Ishikawa (cell line): ENCODE results near the gene RBM19.

ENCODE experiments used
- CEBPB ChIP-seq: IDR thresholded peaks from 2 replicates; pipeline ENCODE4 v1.6.1; 2012
- CREB1 ChIP-seq: IDR thresholded peaks from 2 replicates; pipeline ENCODE4 v1.6.1; 2012; ENCODE audit warnings: low read depth
- EGR1 ChIP-seq: IDR thresholded peaks from 2 replicates; pipeline ENCODE4 v1.6.1; 2012
- EP300 ChIP-seq: IDR thresholded peaks from 2 replicates; pipeline ENCODE4 v1.6.1; 2012; ENCODE audit warnings: borderline replicate concordance
- FOXM1 ChIP-seq: IDR thresholded peaks from 2 replicates; pipeline ENCODE4 v1.6.1; 2012; ENCODE audit warnings: low read depth, borderline replicate concordance
- NFIC ChIP-seq: IDR thresholded peaks from 2 replicates; pipeline ENCODE4 v1.6.1; 2012
- RAD21 ChIP-seq: IDR thresholded peaks from 2 replicates; pipeline ENCODE4 v1.6.1; 2012; ENCODE audit warnings: low read depth
- TAF1 ChIP-seq: IDR thresholded peaks from 2 replicates; pipeline ENCODE4 v1.6.1; 2012; ENCODE audit warnings: low read depth, mild to moderate bottlenecking
- TCF12 ChIP-seq: IDR thresholded peaks from 2 replicates; pipeline ENCODE4 v1.6.1; 2012; ENCODE audit warnings: low read depth
- TEAD4 ChIP-seq: IDR thresholded peaks from 2 replicates; pipeline ENCODE4 v1.6.1; 2012
- YY1 ChIP-seq: IDR thresholded peaks from 2 replicates; pipeline ENCODE4 v1.6.1; 2012; ENCODE audit warnings: low read depth
- ZBTB7A ChIP-seq: IDR thresholded peaks from 2 replicates; pipeline ENCODE4 v1.6.1; 2012; ENCODE audit warnings: low read depth
- TF ChIP-seq, protein P1 (sequence below): IDR thresholded peaks from 2 replicates; pipeline ENCODE4 v1.6.1; 2012
- TF ChIP-seq, protein P2 (sequence below): IDR thresholded peaks from 2 replicates; pipeline ENCODE4 v1.6.1; 2012
- TF ChIP-seq, protein P3 (sequence below): IDR thresholded peaks from 2 replicates; pipeline ENCODE4 v1.6.1; 2012; ENCODE audit warnings: low read depth, mild to moderate bottlenecking

The RBM19 gene

DNA sequence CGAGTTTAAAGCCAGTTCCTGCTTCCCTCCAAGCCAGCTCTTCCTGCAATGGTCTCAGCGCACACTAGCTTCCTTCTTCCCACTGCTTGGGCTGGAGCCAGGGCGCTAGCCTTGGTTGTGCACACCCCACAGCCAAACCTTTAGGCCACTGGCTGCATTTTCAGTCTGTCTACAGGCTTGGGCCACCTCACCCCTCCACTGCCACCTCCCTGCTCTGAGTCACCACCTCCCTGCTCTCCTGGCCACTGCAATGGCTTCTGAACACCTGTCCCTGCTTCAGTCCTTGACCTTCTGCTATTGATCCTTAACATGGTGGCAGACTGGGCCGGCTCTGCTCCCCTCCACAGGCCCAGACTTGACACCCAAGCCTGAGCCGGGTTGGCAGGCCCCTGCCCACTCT, 151.1 kb downstream of the RBM19 start:
- no peak for TF ChIP-seq ZBTB7A
- TF ChIP-seq CEBPB = no peak
- TF ChIP-seq CREB1 = no peak
- TF ChIP-seq TCF12 = no peak
- no peak for TF ChIP-seq TEAD4
- TF ChIP-seq RAD21 = no peak
- no peak for TF ChIP-seq EGR1
- TF ChIP-seq, protein P1, sequence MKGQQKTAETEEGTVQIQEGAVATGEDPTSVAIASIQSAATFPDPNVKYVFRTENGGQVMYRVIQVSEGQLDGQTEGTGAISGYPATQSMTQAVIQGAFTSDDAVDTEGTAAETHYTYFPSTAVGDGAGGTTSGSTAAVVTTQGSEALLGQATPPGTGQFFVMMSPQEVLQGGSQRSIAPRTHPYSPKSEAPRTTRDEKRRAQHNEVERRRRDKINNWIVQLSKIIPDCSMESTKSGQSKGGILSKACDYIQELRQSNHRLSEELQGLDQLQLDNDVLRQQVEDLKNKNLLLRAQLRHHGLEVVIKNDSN = no peak
- TF ChIP-seq NFIC = no peak
- TF ChIP-seq, protein P2, sequence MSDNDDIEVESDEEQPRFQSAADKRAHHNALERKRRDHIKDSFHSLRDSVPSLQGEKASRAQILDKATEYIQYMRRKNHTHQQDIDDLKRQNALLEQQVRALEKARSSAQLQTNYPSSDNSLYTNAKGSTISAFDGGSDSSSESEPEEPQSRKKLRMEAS = no peak
- TF ChIP-seq FOXM1 = no peak
- TF ChIP-seq TAF1 = no peak
- TF ChIP-seq, protein P3, sequence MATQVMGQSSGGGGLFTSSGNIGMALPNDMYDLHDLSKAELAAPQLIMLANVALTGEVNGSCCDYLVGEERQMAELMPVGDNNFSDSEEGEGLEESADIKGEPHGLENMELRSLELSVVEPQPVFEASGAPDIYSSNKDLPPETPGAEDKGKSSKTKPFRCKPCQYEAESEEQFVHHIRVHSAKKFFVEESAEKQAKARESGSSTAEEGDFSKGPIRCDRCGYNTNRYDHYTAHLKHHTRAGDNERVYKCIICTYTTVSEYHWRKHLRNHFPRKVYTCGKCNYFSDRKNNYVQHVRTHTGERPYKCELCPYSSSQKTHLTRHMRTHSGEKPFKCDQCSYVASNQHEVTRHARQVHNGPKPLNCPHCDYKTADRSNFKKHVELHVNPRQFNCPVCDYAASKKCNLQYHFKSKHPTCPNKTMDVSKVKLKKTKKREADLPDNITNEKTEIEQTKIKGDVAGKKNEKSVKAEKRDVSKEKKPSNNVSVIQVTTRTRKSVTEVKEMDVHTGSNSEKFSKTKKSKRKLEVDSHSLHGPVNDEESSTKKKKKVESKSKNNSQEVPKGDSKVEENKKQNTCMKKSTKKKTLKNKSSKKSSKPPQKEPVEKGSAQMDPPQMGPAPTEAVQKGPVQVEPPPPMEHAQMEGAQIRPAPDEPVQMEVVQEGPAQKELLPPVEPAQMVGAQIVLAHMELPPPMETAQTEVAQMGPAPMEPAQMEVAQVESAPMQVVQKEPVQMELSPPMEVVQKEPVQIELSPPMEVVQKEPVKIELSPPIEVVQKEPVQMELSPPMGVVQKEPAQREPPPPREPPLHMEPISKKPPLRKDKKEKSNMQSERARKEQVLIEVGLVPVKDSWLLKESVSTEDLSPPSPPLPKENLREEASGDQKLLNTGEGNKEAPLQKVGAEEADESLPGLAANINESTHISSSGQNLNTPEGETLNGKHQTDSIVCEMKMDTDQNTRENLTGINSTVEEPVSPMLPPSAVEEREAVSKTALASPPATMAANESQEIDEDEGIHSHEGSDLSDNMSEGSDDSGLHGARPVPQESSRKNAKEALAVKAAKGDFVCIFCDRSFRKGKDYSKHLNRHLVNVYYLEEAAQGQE = no peak
- TF ChIP-seq EP300 = no peak
- no peak for TF ChIP-seq YY1

DNA sequence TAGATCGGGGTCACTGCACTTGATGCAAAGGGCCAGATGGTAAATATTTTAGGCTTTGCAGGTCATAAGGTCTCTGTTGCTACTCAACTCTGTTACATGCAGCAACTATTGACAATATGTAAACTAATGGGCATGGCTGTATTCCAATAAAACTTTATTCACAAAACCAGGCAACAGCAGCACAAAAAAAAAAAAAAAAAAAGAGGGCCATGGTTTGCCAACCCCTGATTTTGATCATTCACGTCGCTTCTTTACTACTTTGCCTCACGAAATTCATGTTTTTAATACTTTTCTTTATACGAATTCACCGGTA, 152.9 kb downstream of the RBM19 start:
- no peak for TF ChIP-seq CEBPB
- no peak for TF ChIP-seq ZBTB7A
- TF ChIP-seq TEAD4 = no peak
- TF ChIP-seq EGR1 = no peak
- TF ChIP-seq YY1 = no peak

DNA sequence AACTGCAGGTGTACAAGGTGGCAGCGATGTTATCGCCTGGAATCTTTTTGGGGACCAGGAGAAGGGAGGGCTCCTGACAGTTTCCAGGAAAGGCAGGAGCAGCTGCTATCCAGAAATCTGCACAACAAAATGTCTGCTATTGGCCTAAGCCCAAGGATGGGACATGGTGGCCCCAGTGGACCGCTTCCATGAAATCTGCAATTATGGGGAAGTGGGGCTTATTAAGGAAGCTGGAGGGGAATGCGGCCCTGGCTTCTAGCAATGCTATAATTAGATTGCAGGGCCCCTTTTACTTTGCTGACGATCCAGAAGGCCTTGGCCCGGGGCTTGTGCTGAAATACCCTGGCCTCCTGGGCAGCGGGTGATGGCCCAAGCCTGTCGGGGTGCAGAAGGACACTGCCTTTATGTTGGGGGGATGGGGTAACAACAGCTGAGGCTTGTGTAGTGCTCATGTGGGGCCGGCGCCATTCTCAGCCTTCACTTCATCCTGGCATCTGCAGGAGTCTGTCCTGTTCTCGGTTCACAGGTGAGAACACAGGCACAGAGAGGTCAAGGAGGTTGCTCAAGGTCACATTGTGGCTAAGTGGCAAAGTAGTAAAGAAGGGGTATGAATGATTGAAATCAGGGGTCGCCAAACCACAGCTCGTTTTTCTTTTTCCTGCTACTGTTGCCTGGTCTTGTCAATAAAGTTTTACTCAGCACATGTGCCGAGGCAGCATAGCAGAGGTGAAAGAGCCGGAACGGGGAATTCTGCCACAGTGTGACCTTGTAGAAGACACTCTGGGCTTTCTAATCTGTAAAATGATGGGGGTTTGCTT, 153.5 kb downstream of the RBM19 start:
- TF ChIP-seq TAF1 = no peak
- TF ChIP-seq CREB1 = no peak
- TF ChIP-seq, protein P2 = no peak
- no peak for TF ChIP-seq YY1
- TF ChIP-seq TCF12 = no peak
- TF ChIP-seq FOXM1 = no peak
- TF ChIP-seq TEAD4 = no peak
- no peak for TF ChIP-seq RAD21
- TF ChIP-seq EP300 = no peak
- no peak for TF ChIP-seq EGR1
- no peak for TF ChIP-seq ZBTB7A
- TF ChIP-seq, protein P3 = no peak
- TF ChIP-seq, protein P1 = no peak
- no peak for TF ChIP-seq NFIC

DNA sequence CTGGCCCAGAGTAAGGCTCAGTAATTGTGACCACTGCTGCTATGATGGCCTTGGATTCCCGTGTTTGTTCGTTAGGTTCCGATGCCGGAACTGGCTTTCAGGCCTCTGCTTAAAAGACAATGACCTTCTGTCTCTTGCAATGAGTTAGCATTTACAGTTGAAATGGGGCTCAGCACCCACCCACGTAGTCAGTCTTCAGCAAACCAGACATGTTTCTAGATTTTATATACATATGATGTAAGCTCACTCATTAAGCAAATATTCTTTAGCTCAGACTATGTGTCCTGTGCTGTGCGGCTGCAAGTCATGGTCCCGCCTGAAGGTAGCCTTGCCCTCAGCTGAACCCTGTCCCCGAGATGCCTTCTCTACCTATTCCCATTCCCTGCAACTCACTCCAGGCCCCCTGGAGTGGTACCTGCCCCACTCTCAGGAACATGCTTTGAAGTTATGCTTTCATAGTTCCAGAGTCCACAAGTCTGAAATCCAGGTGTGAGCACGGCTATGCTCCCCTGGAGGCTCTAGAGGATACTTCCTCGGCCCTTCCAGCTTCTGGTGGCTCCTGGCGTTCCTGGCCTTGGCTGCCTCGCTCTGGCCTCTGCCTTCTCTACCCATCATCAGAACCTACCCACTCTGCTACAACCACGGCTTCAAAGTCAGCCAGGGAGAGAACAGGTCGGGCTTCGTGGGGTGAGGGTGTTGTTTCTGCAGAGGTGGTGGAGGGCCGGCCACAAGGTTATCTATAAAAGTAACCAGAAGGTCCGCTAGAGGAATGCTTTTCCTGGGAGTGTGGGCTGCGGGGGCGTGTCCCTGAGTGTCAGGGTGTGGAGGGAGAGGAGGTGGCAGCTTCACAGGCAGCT, 157.8 kb downstream of the RBM19 start:
- TF ChIP-seq, protein P3 = no peak
- TF ChIP-seq CREB1 = no peak
- TF ChIP-seq RAD21 = no peak
- no peak for TF ChIP-seq TCF12
- no peak for TF ChIP-seq YY1
- TF ChIP-seq ZBTB7A = no peak
- TF ChIP-seq TEAD4 = no peak
- TF ChIP-seq, protein P2 = no peak
- no peak for TF ChIP-seq TAF1
- no peak for TF ChIP-seq NFIC
- no peak for TF ChIP-seq EP300
- TF ChIP-seq, protein P1 = no peak
- no peak for TF ChIP-seq CEBPB
- no peak for TF ChIP-seq EGR1
- TF ChIP-seq FOXM1 = no peak
